MM.1S (cell line): ENCODE measurements around the gene MAG.

Experiments used
- DNase-seq: peaks from one replicate; pipeline ENCODE4 v3.0.0-alpha.2; 2015
- H2AFZ ChIP-seq: fragments of 300-600 bp; sonication (generic); 2 replicates; pipeline ENCODE4 v1.6.0; 2016; ENCODE audit warnings: antibody characterized with exemption, low read length
- H3F3A ChIP-seq: fragments of 300-600 bp; sonication (generic); 2 replicates; pipeline ENCODE4 v1.6.1; 2016; ENCODE audit warnings: mild to moderate bottlenecking, antibody characterized with exemption, low read length, moderate library complexity, mixed read lengths; ENCODE audit not compliant: insufficient read depth
- H3K27ac ChIP-seq: fragments of 300-600 bp; sonication (generic); 2 replicates; pipeline ENCODE4 v1.5.1; 2016; ENCODE audit warnings: mild to moderate bottlenecking, low read length
- H3K27me3 ChIP-seq: fragments of 300-600 bp; sonication (generic); replicated peaks from 2 replicates; pipeline ENCODE4 v1.6.0; 2016; ENCODE audit warnings: low read length; ENCODE audit not compliant: insufficient read depth
- H3K36me3 ChIP-seq: fragments of 300-600 bp; sonication (generic); replicated peaks from 2 replicates; pipeline ENCODE4 v1.6.1; 2016; ENCODE audit warnings: mild to moderate bottlenecking, low read length, mixed read lengths; ENCODE audit not compliant: insufficient read depth
- H3K4me1 ChIP-seq: fragments of 300-600 bp; sonication (generic); 2 replicates; pipeline ENCODE4 v1.6.1; 2016; ENCODE audit warnings: low read length, mixed read lengths
- H3K4me2 ChIP-seq: fragments of 300-600 bp; sonication (generic); 2 replicates; pipeline ENCODE4 v1.6.0; 2016; ENCODE audit warnings: low read depth, low read length
- H3K4me3 ChIP-seq: fragments of 300-600 bp; sonication (generic); 2 replicates; pipeline ENCODE4 v1.5.1; 2016; ENCODE audit warnings: low read length, mixed read lengths
- H3K79me2 ChIP-seq: fragments of 300-600 bp; sonication (generic); 2 replicates; pipeline ENCODE4 v1.6.1; 2016; ENCODE audit warnings: mixed run types, low read length, mixed read lengths
- H3K9ac ChIP-seq: fragments of 300-600 bp; sonication (generic); 2 replicates; pipeline ENCODE4 v1.6.1; 2016; ENCODE audit warnings: low read length, mixed read lengths
- H3K9me2 ChIP-seq: fragments of 300-600 bp; sonication (generic); replicated peaks from 2 replicates; pipeline ENCODE4 v1.6.1; 2016; ENCODE audit warnings: mild to moderate bottlenecking, low read length, mixed read lengths; ENCODE audit not compliant: insufficient read depth
- H3K9me3 ChIP-seq: fragments of 300-600 bp; sonication (generic); replicated peaks from 2 replicates; pipeline ENCODE4 v1.6.1; 2016; ENCODE audit warnings: mild to moderate bottlenecking, low read length, mixed read lengths; ENCODE audit not compliant: insufficient read depth
- H4K20me1 ChIP-seq: fragments of 300-600 bp; sonication (generic); 2 replicates; pipeline ENCODE4 v1.6.1; 2016; ENCODE audit warnings: mild to moderate bottlenecking, low read length, moderate library complexity, mixed read lengths; ENCODE audit not compliant: insufficient read depth
- CTCF ChIP-seq: fragments of 300-600 bp; sonication (generic); IDR thresholded peaks from 2 replicates; pipeline ENCODE4 v1.5.1; 2016; ENCODE audit warnings: antibody characterized with exemption, low read length, mixed read lengths
- EZH2 ChIP-seq: fragments of 300-600 bp; sonication (generic); optimal IDR thresholded peaks from 2 replicates; pipeline ENCODE3; 2017; ENCODE audit warnings: low read depth, mild to moderate bottlenecking, antibody characterized with exemption, low read length, mixed read lengths
- EZH2phosphoT487 ChIP-seq: fragments of 300-600 bp; sonication (generic); IDR thresholded peaks from 2 replicates; pipeline ENCODE4 v1.6.1; 2018; ENCODE audit warnings: antibody characterized with exemption, low read length

The MAG gene

GRCh38 chr19:35291916-35292315 lies at the start of gene MAG:
Gene MAG, plus strand, starts transcription at chr19:35292161. Its CDS starts 3,248 bp downstream, at chr19:35295409.
- no peak within 1 kb of the TSS for H3K27ac ChIP-seq
- no peak within 1 kb of the TSS for H3K4me2 ChIP-seq
- no peak for DNase-seq
- H2AFZ ChIP-seq: no peak within 1 kb of the TSS
- peaks cover 7% of the 10 kb centered on the region; the same call in 1 of the 2 replicates for H3K4me1 ChIP-seq
- H3K9me2 ChIP-seq: no peaks in the 10 kb centered on the region
- H3F3A ChIP-seq: no peaks in the 10 kb centered on the region
- no peak within 1 kb of the TSS for H3K9ac ChIP-seq
- peaks cover 48% of the 10 kb centered on the region for H3K27me3 ChIP-seq
- H3K9me3 ChIP-seq: no peaks in the 10 kb centered on the region
- H4K20me1 ChIP-seq: no peaks in the 10 kb centered on the region
- no peaks in the 10 kb centered on the region for H3K36me3 ChIP-seq
- TF ChIP-seq EZH2phosphoT487 (no peak), CTCF (no peak), EZH2 (no peak)
- H3K4me3 ChIP-seq: no peak within 1 kb of the TSS
- H3K79me2 ChIP-seq: no peaks in the 10 kb centered on the region

- Histone ChIP-seq H3K79me2 (peaks cover 28% of the 10 kb centered on the region), H3K9ac (no peak overlapping the region), H3K27ac (no peak overlapping the region)
These were observed 45.4 kb upstream of the MAG start for GRCh38 chr19:35246466-35247092.

GRCh38 chr19:35247526-35248309 lies 44.2 kb upstream of the MAG start:
- DNase-seq: peak; percentile 87
- Histone ChIP-seq H3K4me1 (peaks cover 15% of the 10 kb centered on the region), H3K9me3 (no peaks in the 10 kb centered on the region), H3F3A (peaks cover 18% of the 10 kb centered on the region), H3K9ac (peak overlapping the region; percentile 92), H4K20me1 (no peaks in the 10 kb centered on the region), H3K27me3 (no peaks in the 10 kb centered on the region), H3K4me2 (peak overlapping the region; percentile 80), H3K27ac (peak overlapping the region; percentile 97), H2AFZ (peak overlapping the region; percentile 79), H3K4me3 (peak overlapping the region; percentile 83), H3K79me2 (peaks cover 31% of the 10 kb centered on the region), H3K36me3 (0 out of 2 replicates have a peak, but pooled peaks cover 2% of the 10 kb centered on the region), H3K9me2 (no peaks in the 10 kb centered on the region)
- TF ChIP-seq CTCF (peak; percentile 51), EZH2 (no peak), EZH2phosphoT487 (no peak)

More at GRCh38 chr19:35246466-35247092, 45.4 kb upstream of the MAG start:
- no peaks in the 10 kb centered on the region for H3K27me3 ChIP-seq
- DNase-seq: no peak
- no peaks in the 10 kb centered on the region for H3K9me3 ChIP-seq
- H3K4me3 ChIP-seq: no peak overlapping the region
- 0 out of 2 replicates have a peak, but pooled peaks cover 2% of the 10 kb centered on the region for H3K36me3 ChIP-seq
- H3K4me2 ChIP-seq: peak overlapping the region; percentile 80; the same call in 1 of the 2 replicates
- H4K20me1 ChIP-seq: no peaks in the 10 kb centered on the region
- H3F3A ChIP-seq: peaks cover 18% of the 10 kb centered on the region
- H3K9me2 ChIP-seq: no peaks in the 10 kb centered on the region
- no peak for TF ChIP-seq EZH2phosphoT487
- TF ChIP-seq EZH2: no peak
- TF ChIP-seq CTCF: no peak
- peaks cover 15% of the 10 kb centered on the region for H3K4me1 ChIP-seq
- H2AFZ ChIP-seq: no peak overlapping the region
